Heart right ventricle (tissue), 16 donors: Measurements from ENCODE around the gene NOL9. TPM values are rescaled to one million over a fixed set of nuclear protein-coding genes. Genes with fewer than 3 reads are reported as not detected.
"Not testable (repeated sequence)": the region's sequence is repeated elsewhere in the genome, so short reads cannot be mapped to it uniquely, and the experiment has no call there.

ENCODE experiments used
- ATAC-seq, 8 donors: fragments of 200-7000 bp; cut with Tn5 transposase; one replicate each; pipeline ENCODE4 v1.9.1; 2020; ENCODE audit warnings: mild to moderate bottlenecking in 8 of 8, moderate library complexity in 8 of 8, moderate number of reproducible peaks in 1 of 8
- DNase-seq, 2 donors: peaks; one replicate each; pipeline ENCODE4 v3.0.0-alpha.2; 2020
- H3K27ac ChIP-seq, 10 donors: fragments of 200-600 bp; sonication (generic) in 2 of 10; one replicate each; pipeline versions ENCODE4 v1.5.0 to v1.8.0; 2020 to 2022; ENCODE audit warnings: mild to moderate bottlenecking in 3 of 10
- H3K27me3 ChIP-seq, 7 donors: fragments of 200-600 bp; one replicate each; pipeline ENCODE4 v1.8.0; 2021 to 2022; ENCODE audit warnings: mild to moderate bottlenecking in 2 of 7
- H3K36me3 ChIP-seq, 9 donors: fragments of 200-600 bp; sonication (generic) in 1 of 9; one replicate each; pipeline versions ENCODE4 v1.5.0 to v1.8.0; 2020 to 2022; ENCODE audit warnings: mild to moderate bottlenecking in 2 of 9
- H3K4me1 ChIP-seq, 9 donors: fragments of 200-600 bp; sonication (generic) in 1 of 9; one replicate each; pipeline versions ENCODE4 v1.5.0 to v1.8.0; 2020 to 2022; ENCODE audit warnings: mild to moderate bottlenecking in 4 of 9
- H3K4me3 ChIP-seq, 10 donors: fragments of 200-600 bp; sonication (generic) in 2 of 10; one replicate each; pipeline versions ENCODE4 v1.5.0 to v1.8.0; 2020 to 2022; ENCODE audit warnings: mild to moderate bottlenecking in 7 of 10, moderate library complexity in 2 of 10
- H3K9me3 ChIP-seq, 11 donors: fragments of 200-600 bp in 10 of 11; sonication (generic) in 2 of 11; one replicate each; pipeline versions ENCODE4 v1.5.0 to v1.8.0; 2013 to 2022; ENCODE audit warnings: mild to moderate bottlenecking in 2 of 11, control low read depth in 1 of 11, moderate library complexity in 1 of 11
- CTCF ChIP-seq, 9 donors: fragments of 200-600 bp; sonication (generic) in 2 of 9; IDR thresholded peaks; one replicate each; pipeline versions ENCODE4 v1.5.0 to v1.8.0; 2021 to 2022; ENCODE audit warnings: antibody characterized with exemption in 9 of 9, mild to moderate bottlenecking in 5 of 9, moderate library complexity in 1 of 9
- WGBS, 2 donors: extraction: QIAGEN DNeasy Blood & Tissue Kit; methylation state at CpG; one replicate each; pipeline ENCODE4 v1.1.7; 2013; ENCODE audit warnings: inconsistent platforms in 1 of 2; 5-methylcytosine and 5-hydroxymethylcytosine counted together
- intact Hi-C, 10 donors: fragments of 100-400 bp; cut with DNase I; formaldehyde crosslinking; loops; one replicate each; pipeline versions ENCODE4 v1.11.1 to v1.14.2; 2022
- polyA plus RNA-seq, 2 donors: library from polyadenylated mRNA; stranded (reverse); fragments of 200-250 nt; gene quantifications; one replicate each; pipeline ENCODE4 v1.2.3, GENCODE V29; 2013
- total RNA-seq, 10 donors: library from RNA; stranded (reverse); fragmentation: NEBNext Ultra II Directional in 3 of 10; extraction: Animal tissue kit (Norgen Biotek cat#: 25700) in 3 of 10; gene quantifications; one replicate each; pipeline versions ENCODE4 v1.2.1 to v1.2.4, GENCODE V29; 2021 to 2023
- donor health status: Arrhythmogenic right ventricular cardiomyopathy.
- donor health status: ischemic (EF 13 %, LVEDD 7.1; RV severe dilation, severe dysfunction).
- donor health status: healthy with polysubstance abuse.
- donor health status: DM: no; HTN: yes; CAD: no.
- donor health status: DM: no; HTN: no; CAD: no.
- donor health status: ischemic (EF 25% LVEDD 6.9; RV normal size, moderate dysfunction).
- donor health status: ischemic (EF 25% LVEDD 5.7; RV mildly dilated, moderate dysfunction).
- donor health status: healthy.
- donor health status: DM: yes; HTN: yes; CAD: no.
- donor health status: Ischemic cardiomyopathy.
- donor health status: ischemic (EF 35%, LVEDD 5.7; RV mildly dilated, moderate dysfunction).
- donor health status: nonischemic (EF 11% LVEDD 7.7; RV severe dilation, severe dysfunction).
- donor health status: DM: yes; HTN: yes; CAD: no.
- donor health status: PGD.
- donor health status: ischemic (EF 29% LVEDD 5.4; RV normal size, mild dysfunction).
- donor health status: nonischemic (EF 23%, LVEDD 6.1; RV moderate dilation, normal function).

The NOL9 gene
- total and polyA plus RNA-seq, 12 donors, result 3.0 to 19.3 (median 15.1) TPM

GRCh38 chr1:6560267-6560666 lies 6.0 kb upstream of the NOL9 start:
- Histone ChIP-seq H3K9me3 (no peaks in the 10 kb centered on the region), H3K27me3 (peaks cover 0 to 6% (median 0%) of the 10 kb centered on the region in 7 donors), H3K27ac (no peak overlapping the region), H3K4me3 (no peak overlapping the region), H3K36me3 (no peaks in the 10 kb centered on the region), H3K4me1 (peaks cover 0 to 1% (median under 1%) of the 10 kb centered on the region in 9 donors)
- DNase-seq (no peak), ATAC-seq (no peak)
- WGBS, 2 donors, result 72 to 74% methylated on average over 9 of the region's 9 CpGs
- intact Hi-C loops, result no loop called here
- no peak for TF ChIP-seq CTCF (IDR thresholded peaks at IDR 0.05)

DNA sequence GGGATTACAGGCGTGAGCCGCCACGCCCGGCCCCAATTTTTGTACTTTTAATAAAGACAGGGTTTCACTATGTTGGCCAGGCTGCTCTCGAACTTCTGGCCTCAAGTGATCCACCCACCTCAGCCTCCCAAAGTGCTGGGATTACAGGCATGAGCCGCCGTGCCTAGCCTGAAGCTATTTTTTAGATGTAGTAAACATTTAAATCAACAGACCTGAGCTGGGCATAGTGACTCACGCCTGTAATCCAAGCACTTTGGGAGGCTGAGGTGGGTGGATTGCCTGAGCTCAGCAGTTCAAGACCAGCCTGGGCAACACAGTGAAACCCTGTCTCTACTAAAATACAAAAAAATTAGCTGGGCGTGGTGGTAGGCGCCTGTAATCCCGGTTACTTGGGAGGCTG lies 4.8 kb upstream of the NOL9 start:
- DNase-seq, H3K4me1 ChIP-seq, H3K4me3 ChIP-seq, H3K27me3 ChIP-seq, H3K27ac ChIP-seq, H3K36me3 ChIP-seq, ATAC-seq, H3K9me3 ChIP-seq: not testable (repeated sequence)
- WGBS, 2 donors, result 91 to 92% methylated on average over 11 of the region's 11 CpGs
- intact Hi-C loops, result loop anchor here in 5 of 10 donors (5.0 to 10.0 kb wide), 5 partner anchors 46 to 83 kb away; partner anchors contain the start of gene KLHL21 (in 1 of the 5)

GRCh38 chr1:6557597-6557996 lies 3.3 kb upstream of the NOL9 start:
- ATAC-seq, result no peak
- DNase-seq, result no peak
- Histone ChIP-seq H3K27ac (no peak overlapping the region), H3K4me1 (peaks cover 10 to 22% (median 20%) of the 10 kb centered on the region in 9 donors), H3K36me3 (no peaks in the 10 kb centered on the region), H3K4me3 (no peak overlapping the region), H3K27me3 (no peaks in the 10 kb centered on the region), H3K9me3 (no peaks in the 10 kb centered on the region)
- WGBS, 2 donors, result 85 to 91% methylated on average over 1 of the region's 1 CpG
- no peak for TF ChIP-seq CTCF (IDR thresholded peaks at IDR 0.05)
- intact Hi-C loops, result loop anchor here in 5 of 10 donors (5.0 to 10.0 kb wide), 5 partner anchors 47 to 85 kb away; partner anchors contain the start of gene KLHL21 (in 1 of the 5)

- no peaks in the 10 kb centered on the region for H3K9me3 ChIP-seq
- DNase-seq (peak; percentile 7 to 42), ATAC-seq (peak; percentile 6 to 56 (median 32))
- TF ChIP-seq CTCF (IDR thresholded peaks at IDR 0.05), result no peak
- peak within 1 kb of the TSS; percentile 20 to 90 (median 85) for H3K27ac ChIP-seq
- WGBS, 2 donors, result 69 to 74% methylated on average over 19 of the region's 19 CpGs
- intact Hi-C loops, result loop anchor here in 8 of 10 donors (1.0 to 10.0 kb wide), 11 partner anchors 24 to 92 kb away; partner anchors contain the start of genes ZBTB48 (in 3 of the 8) and KLHL21 (in 2 of the 8)
- H3K4me1 ChIP-seq, result peaks cover 10 to 26% (median 22%) of the 10 kb centered on the region in 9 donors
- peaks cover 0 to 13% (median 3%) of the 10 kb centered on the region in 9 donors for H3K36me3 ChIP-seq
- H3K27me3 ChIP-seq, result no peaks in the 10 kb centered on the region
- peak within 1 kb of the TSS; percentile 79 to 100 (median 94) for H3K4me3 ChIP-seq
Measured at GRCh38 chr1:6554907-6555778, 830 bp upstream of the NOL9 start, which contains the start of gene TAS1R1. TSS of gene TAS1R1 (plus strand) at chr1:6555307. CDS start at chr1:6555374, 67 bp downstream.
